Breast epithelium (tissue), 4 donors: ENCODE results near the gene GRIK4. TPM values are rescaled to one million over a fixed set of nuclear protein-coding genes. Genes with fewer than 3 reads are reported as not detected.
A peak's percentile ranks its signal among the peaks of the same experiment; 100 is the strongest.

Source experiments
- DNase-seq, 2 donors: peaks; one replicate each; pipeline ENCODE4 v3.0.0-alpha.2; 2019; ENCODE audit warnings: low spot score in 2 of 2
- H3K27ac ChIP-seq, 2 donors: fragments of 200-600 bp; sonication (generic) in 1 of 2; one replicate each; pipeline ENCODE4 v1.5.1; 2016 to 2019; ENCODE audit warnings: mild to moderate bottlenecking in 1 of 2
- H3K27me3 ChIP-seq, 2 donors: fragments of 200-600 bp; sonication (generic) in 1 of 2; one replicate each; pipeline versions ENCODE4 v1.5.1 to v1.6.0; 2017 to 2019; ENCODE audit warnings: control low read depth in 1 of 2, mild to moderate bottlenecking in 1 of 2
- H3K36me3 ChIP-seq: fragments of 200-600 bp; one replicate; pipeline ENCODE4 v1.5.1; 2019
- H3K4me1 ChIP-seq, 2 donors: fragments of 200-600 bp; sonication (generic); one replicate each; pipeline ENCODE4 v1.5.1; 2016 to 2019; ENCODE audit warnings: control low read depth in 1 of 2
- H3K4me3 ChIP-seq, 3 donors: fragments of 200-600 bp; sonication (generic); 1 replicate in 2 of 3; 2 replicates in 1 of 3; pipeline ENCODE4 v1.5.1; 2016 to 2019; ENCODE audit warnings: mild to moderate bottlenecking in 3 of 3, moderate library complexity in 2 of 3
- H3K9me3 ChIP-seq, 2 donors: fragments of 200-600 bp; sonication (generic) in 1 of 2; one replicate each; pipeline ENCODE4 v1.5.1; 2016 to 2019; ENCODE audit warnings: control low read depth in 1 of 2
- CTCF ChIP-seq, 3 donors: fragments of 450-650 bp; IDR thresholded peaks; one replicate each; pipeline ENCODE4 v1.5.1; 2016 to 2017; ENCODE audit warnings: antibody characterized with exemption in 3 of 3, mild to moderate bottlenecking in 3 of 3, moderate library complexity in 3 of 3
- POLR2A ChIP-seq: fragments of 450-650 bp; IDR thresholded peaks from one replicate; pipeline ENCODE4 v1.6.1; 2016; ENCODE audit warnings: antibody characterized with exemption, mild to moderate bottlenecking, moderate library complexity
- POLR2AphosphoS5 ChIP-seq, 3 donors: sonication (generic); formaldehyde crosslinking; IDR thresholded peaks; one replicate each; pipeline ENCODE4 v1.6.1; 2017; ENCODE audit warnings: antibody characterized with exemption in 3 of 3
- intact Hi-C: fragments of 100-400 bp; cut with DNase I; formaldehyde crosslinking; loops from one replicate; pipeline ENCODE4 v1.15.1; 2023; ENCODE audit warnings: low total_unique reads
- total RNA-seq, 3 donors: library from RNA; depleted of rRNA; stranded (reverse); fragments of >200 nt; gene quantifications; one replicate each; pipeline ENCODE4 v1.1.0, GENCODE V29; 2016

GRIK4 gene
- total RNA-seq, 3 donors from 2014 or later = 0.29 to 0.66 TPM; not detected in 1

GRCh38 chr11:120505801-120506425, 5.6 kb upstream of the GRIK4 start:
- Histone ChIP-seq H3K4me3 (no peak overlapping the region), H3K27ac (no peak overlapping the region), H3K4me1 (peaks cover 0 to 8% of the 10 kb centered on the region in 2 donors), H3K27me3 (peaks cover 0 to 3% of the 10 kb centered on the region in 2 donors), H3K9me3 (no peaks in the 10 kb centered on the region), H3K36me3 (no peaks in the 10 kb centered on the region)
- intact Hi-C loops = no loop called here
- TF ChIP-seq POLR2A (no peak), POLR2AphosphoS5 (IDR thresholded peaks at IDR 0.05) (no peak), CTCF (IDR thresholded peaks at IDR 0.05) (no peak)
- DNase-seq = no peak

GRCh38 chr11:120509346-120510053, 2.0 kb upstream of the GRIK4 start:
- Histone ChIP-seq H3K4me1 (no peaks in the 10 kb centered on the region), H3K27ac (no peak overlapping the region), H3K9me3 (no peaks in the 10 kb centered on the region), H3K36me3 (no peaks in the 10 kb centered on the region), H3K27me3 (peaks cover 0 to 3% of the 10 kb centered on the region in 2 donors), H3K4me3 (no peak overlapping the region)
- peak in 1 of 2 donors; percentile 10 for DNase-seq
- TF ChIP-seq POLR2A (no peak), CTCF (IDR thresholded peaks at IDR 0.05) (no peak), POLR2AphosphoS5 (IDR thresholded peaks at IDR 0.05) (no peak)
- intact Hi-C loops = loop anchor here (10.0 kb wide), 1 partner anchor 175 kb away; no protein-coding TSS in a partner anchor

- TF ChIP-seq POLR2AphosphoS5 (IDR thresholded peaks at IDR 0.05) = no peak
- DNase-seq = no peak
- Histone ChIP-seq H3K9me3 (no peaks in the 10 kb centered on the region), H3K36me3 (no peaks in the 10 kb centered on the region), H3K4me3 (peak overlapping the region in 2 of 3 donors; percentile 53 to 78), H3K27ac (no peak overlapping the region), H3K4me1 (no peaks in the 10 kb centered on the region), H3K27me3 (no peaks in the 10 kb centered on the region)
- intact Hi-C loops = loop anchor here (10.0 kb wide), 1 partner anchor 174 kb away; no protein-coding TSS in a partner anchor
Observed at GRCh38 chr11:120510406-120511115, 987 bp upstream of the GRIK4 start.

- no peak for TF ChIP-seq POLR2AphosphoS5 (IDR thresholded peaks at IDR 0.05)
- no peak for TF ChIP-seq POLR2A
- no peak for TF ChIP-seq CTCF (IDR thresholded peaks at IDR 0.05)
- no peaks in the 10 kb centered on the region for H3K4me1 ChIP-seq
- DNase-seq = no peak
- H3K27ac ChIP-seq = no peak overlapping the region
- H3K36me3 ChIP-seq = no peaks in the 10 kb centered on the region
- intact Hi-C loops = loop anchor here (10.0 kb wide), 1 partner anchor 173 kb away; no protein-coding TSS in a partner anchor
- no peaks in the 10 kb centered on the region for H3K9me3 ChIP-seq
- H3K27me3 ChIP-seq = no peaks in the 10 kb centered on the region
- H3K4me3 ChIP-seq = peak overlapping the region in 2 of 3 donors; percentile 53 to 78
Observed at GRCh38 chr11:120511820-120512738, 531 bp downstream of the GRIK4 start.
